K562 (cell line): ENCODE data around the gene ARFRP1. TPM values are rescaled to one million over a fixed set of nuclear protein-coding genes. Genes with fewer than 3 reads are reported as not detected.

Source experiments
- ATAC-seq: fragments of 200-7000 bp; cut with Tn5 transposase; 3 replicates; pipeline ENCODE4 v1.9.1; 2020; ENCODE audit warnings: moderate library complexity
- BruUV-seq: library from RNA; stranded (reverse); fragments of 400-500 nt; replicated peaks from 2 replicates; lab custom pipeline; 2021; lab: Mats Ljungman, UMichigan
- CTCF ChIA-PET: fragments of 300-600 bp; formaldehyde crosslinking; extraction: SDS; loops from one replicate; lab custom pipeline; 2021; ENCODE audit warnings: low intra/inter-chr PET ratio; lab: Yijun Ruan, JAX
- POLR2A ChIA-PET: fragments of 300-600, 350-650 bp; sonication (Branson Sonifier 250); formaldehyde crosslinking; extraction: SDS; loops from one replicate; lab custom pipeline; 2021; ENCODE audit warnings: antibody characterized with exemption, inconsistent platforms; lab: Yijun Ruan, JAX
- DNase-seq, 4 experiments: peaks; one replicate each; pipeline versions ENCODE4 v3.0.0 to v3.0.0-alpha.2; 2011 to 2018; ENCODE audit warnings: low spot score in 3 of 4, mixed read lengths in 3 of 4; ENCODE audit errors: extremely low read depth in 1 of 4
- FAIRE-seq: peaks from 2 replicates; lab custom pipeline; 2011; peaks lifted over from hg19 to GRCh38; lab: Jason Lieb, UNC
- H2AFZ ChIP-seq: 2 replicates; pipeline ENCODE4 v1.6.0; 2011; ENCODE audit warnings: low read depth, low read length, control low read depth, inconsistent platforms
- H3K27ac ChIP-seq: fragments of 200-600 bp; 3 replicates; pipeline ENCODE4 v1.8.0; 2011; ENCODE audit warnings: low read depth, mild to moderate bottlenecking, control low read depth, inconsistent platforms, low read length, moderate library complexity, mixed read lengths; ENCODE audit errors: extremely low read depth
- H3K27me3 ChIP-seq, 2 experiments: fragments of 300-600 bp in 1 of 2; 2 replicates in 1 of 2; 3 replicates in 1 of 2; pipeline versions ENCODE4 v1.6.0 to v1.8.0; 2011; ENCODE audit warnings: inconsistent platforms in 2 of 2, low read length in 2 of 2, mild to moderate bottlenecking in 1 of 2, mixed read lengths in 1 of 2, moderate library complexity in 1 of 2; ENCODE audit not compliant: control insufficient read depth in 2 of 2, insufficient read depth in 2 of 2
- H3K36me3 ChIP-seq: fragments of 300-600 bp; 3 replicates; pipeline ENCODE4 v1.8.0; 2011; ENCODE audit warnings: mild to moderate bottlenecking, low read length, inconsistent platforms; ENCODE audit not compliant: control insufficient read depth, insufficient read depth
- H3K4me1 ChIP-seq, 2 experiments: fragments of 200-600 bp in 1 of 2; replicated peaks in 1 of 2; 2 replicates in 1 of 2; 3 replicates in 1 of 2; pipeline versions ENCODE4 v1.5.1 to v1.8.0; 2011; ENCODE audit warnings: inconsistent platforms in 2 of 2, low read length in 2 of 2, mild to moderate bottlenecking in 1 of 2, mixed read lengths in 1 of 2, moderate library complexity in 1 of 2; ENCODE audit not compliant: control insufficient read depth in 2 of 2, insufficient read depth in 2 of 2
- H3K4me2 ChIP-seq: 2 replicates; pipeline ENCODE4 v1.6.1; 2011; ENCODE audit warnings: low read length, control low read depth, inconsistent platforms, mixed read lengths; ENCODE audit not compliant: insufficient read depth
- H3K4me3 ChIP-seq: fragments of 200-600 bp; sonication (generic), shearing (Covaris generic); 2 replicates; pipeline ENCODE4 v1.5.1; 2016; ENCODE audit warnings: control low read depth, inconsistent platforms
- H3K79me2 ChIP-seq: fragments of 200-600 bp; 3 replicates; pipeline ENCODE4 v1.8.0; 2011; ENCODE audit warnings: low read length, inconsistent platforms; ENCODE audit not compliant: control insufficient read depth, insufficient read depth
- H3K9ac ChIP-seq, 2 experiments: 2 replicates each; pipeline versions ENCODE4 v1.6.0 to v1.6.1; 2011; ENCODE audit warnings: low read depth in 2 of 2, low read length in 2 of 2, control low read depth in 1 of 2, inconsistent platforms in 1 of 2, mild to moderate bottlenecking in 1 of 2, mixed read lengths in 1 of 2; ENCODE audit not compliant: insufficient read depth in 1 of 2
- H3K9me1 ChIP-seq: one replicate; pipeline ENCODE4 v1.6.0; 2011; ENCODE audit warnings: inconsistent platforms, mild to moderate bottlenecking, low read length, moderate library complexity; ENCODE audit not compliant: control insufficient read depth, insufficient read depth
- H3K9me3 ChIP-seq: replicated peaks from 2 replicates; pipeline ENCODE4 v1.5.1; 2011; ENCODE audit warnings: low read depth, low read length, inconsistent platforms; ENCODE audit not compliant: control insufficient read depth, insufficient read depth
- H4K20me1 ChIP-seq: replicated peaks from 2 replicates; pipeline ENCODE4 v1.6.1; 2011; ENCODE audit warnings: low read length, inconsistent platforms, mixed read lengths; ENCODE audit not compliant: control insufficient read depth, insufficient read depth
- DMBX1 ChIP-seq: fragments of 250-450 bp; sonication (Bioruptor Pico); IDR thresholded peaks from 2 replicates; pipeline ENCODE4 v1.8.0; 2022; ENCODE audit warnings: inconsistent platforms, mild to moderate bottlenecking, moderate library complexity, borderline replicate concordance
- HDGF ChIP-seq: fragments of 450-650 bp; IDR thresholded peaks from 2 replicates; pipeline ENCODE4 v1.6.1; 2016
- POLR2G ChIP-seq: fragments of 200-400 bp; formaldehyde crosslinking; IDR thresholded peaks from 2 replicates; pipeline ENCODE4 v1.6.1; 2017; ENCODE audit warnings: low read depth, mild to moderate bottlenecking, antibody characterized with exemption, low read length, moderate library complexity
- RBFOX2 ChIP-seq: fragments of 200-400 bp; formaldehyde crosslinking; IDR thresholded peaks from 2 replicates; pipeline ENCODE4 v1.6.1; 2017; ENCODE audit warnings: low read depth, mild to moderate bottlenecking, low read length, moderate library complexity
- RBM22 ChIP-seq: fragments of 200-400 bp; formaldehyde crosslinking; IDR thresholded peaks from 2 replicates; pipeline ENCODE4 v1.6.1; 2018; ENCODE audit warnings: low read length, low read depth; ENCODE audit not compliant: poor library complexity, severe bottlenecking
- WGBS: fragments of 100-300 bp; shearing (Covaris generic); methylation state at CpG from one replicate; pipeline ENCODE4 v1.1.6; 2016; ENCODE audit warnings: low coverage, mixed read lengths; ENCODE audit not compliant: insufficient coverage; ENCODE audit errors: missing lambda C conversion rate; 5-methylcytosine and 5-hydroxymethylcytosine counted together
- in situ Hi-C: fragments of 300-500 bp; cut with MboI; formaldehyde crosslinking; loops from 4 replicates; pipeline ENCODE4 v1.15.0; 2018; ENCODE audit warnings: inconsistent platforms, mixed read lengths
- intact Hi-C: fragments of 100-400 bp; cut with micrococcal nuclease; formaldehyde crosslinking; loops from 2 replicates; pipeline ENCODE4 v1.14.2; 2022
- polyA plus RNA-seq, 8 experiments: library from polyadenylated mRNA; depleted of rRNA in 4 of 8; stranded (reverse) in 5 of 8; unstranded in 3 of 8; fragments of >200 nt; fragmentation: Nextera tagmentation in 2 of 8; fragmentation: Illumina TruSeq in 1 of 8; extraction: Ambion mirVana in 2 of 8; extraction: Trizol in 1 of 8; gene quantifications; 2 replicates each; pipeline versions ENCODE4 v1.2.1 to v1.2.3, GENCODE V29; 2011 to 2014; ENCODE audit warnings: inconsistent platforms in 1 of 8, missing spikeins in 1 of 8
- total RNA-seq, 7 experiments: library from RNA; depleted of rRNA in 6 of 7; stranded (reverse); fragments of >200 nt in 6 of 7; fragmentation: Illumina TruSeq in 2 of 7; extraction: Trizol in 2 of 7; gene quantifications; 2 replicates each; pipeline versions ENCODE4 v1.2.1 to v1.2.3, GENCODE V29; 2011 to 2021; ENCODE audit warnings: low replicate concordance in 1 of 7
- TF ChIP-seq, protein P1 (sequence below): fragments of 450-650 bp; IDR thresholded peaks from 2 replicates; pipeline ENCODE4 v1.6.1; 2017; ENCODE audit warnings: mild to moderate bottlenecking, moderate library complexity

The ARFRP1 gene
- total and polyA plus RNA-seq, 9 of the 15 experiments (the other 6 are each of a cell fraction or from before 2014, with no cell fraction given): 2.2 to 78.9 (median 37.3) TPM

DNA sequence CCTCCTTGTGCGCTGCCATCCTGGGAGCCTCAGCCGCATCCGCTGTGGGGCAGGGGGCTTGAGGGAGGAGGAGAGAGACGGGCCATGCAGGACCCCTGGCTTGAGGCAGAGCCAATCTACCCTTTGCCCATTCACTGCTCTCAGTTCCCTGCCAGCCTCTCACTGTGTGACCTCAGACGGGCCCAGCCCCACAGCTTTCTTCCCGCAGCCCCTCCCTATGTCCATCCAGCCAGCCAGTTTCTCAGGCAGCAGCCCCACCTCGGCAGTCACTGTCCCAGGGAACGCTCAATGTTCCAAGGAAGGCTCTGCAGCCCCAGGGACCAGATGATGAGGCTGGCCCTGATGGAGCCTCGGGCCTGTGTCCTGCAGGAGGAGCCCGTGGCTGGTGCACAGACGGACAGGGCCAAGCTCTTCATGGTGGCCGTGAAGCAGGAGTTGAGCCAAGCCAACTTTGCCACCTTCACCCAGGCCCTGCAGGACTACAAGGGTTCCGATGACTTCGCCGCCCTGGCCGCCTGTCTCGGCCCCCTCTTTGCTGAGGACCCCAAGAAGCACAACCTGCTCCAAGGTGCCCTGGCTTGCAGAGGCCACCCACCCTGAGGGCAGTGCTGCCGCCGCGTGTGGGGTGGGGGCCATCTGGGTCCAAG is 15.2 kb downstream of the ARFRP1 start (continued):
- TF ChIP-seq DMBX1 (no peak), HDGF (no peak)

DNA sequence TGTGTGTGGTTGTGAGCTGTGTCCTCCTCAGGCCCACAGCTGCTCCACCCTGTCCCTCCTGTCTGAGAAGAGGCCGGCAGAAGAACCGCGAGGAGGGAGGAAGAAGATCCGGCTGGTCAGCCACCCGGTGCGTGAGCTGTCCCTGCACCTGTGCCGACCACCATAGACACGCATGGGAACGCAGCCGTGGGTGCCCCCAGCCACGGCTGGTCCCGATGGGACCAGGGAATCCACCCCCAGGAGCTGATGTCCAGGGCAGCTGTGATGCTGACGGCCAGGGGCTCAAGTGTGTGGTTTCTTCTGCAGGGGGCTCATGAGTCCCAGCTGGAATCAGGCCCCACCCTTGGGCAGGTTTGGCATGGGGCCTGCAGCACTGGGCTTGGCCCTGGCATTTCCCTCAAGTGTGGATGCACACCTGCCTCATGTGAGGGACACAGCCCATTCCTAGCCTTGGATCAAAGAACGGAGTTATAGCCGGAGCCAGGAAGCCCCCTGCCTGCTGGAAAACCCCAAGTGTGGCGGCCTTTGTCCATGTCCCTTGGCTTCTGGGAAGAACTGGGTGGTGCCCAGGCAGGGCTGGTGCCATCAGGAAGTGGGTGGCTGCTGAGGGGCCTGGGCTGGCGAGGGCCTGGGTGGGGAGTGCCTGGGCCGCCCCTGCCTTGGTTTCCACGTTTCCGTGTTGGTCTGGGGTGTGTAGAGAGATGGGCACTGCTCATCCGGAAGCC is 15.9 kb downstream of the ARFRP1 start:
- no TSS peak for BruUV-seq
- intact Hi-C loops: no loop called here
- Histone ChIP-seq H3K9ac (no peak overlapping the region), H3K79me2 (no peaks in the 10 kb centered on the region), H3K36me3 (peaks cover 37% of the 10 kb centered on the region; the same call in 2 of the 3 replicates), H3K4me3 (no peak overlapping the region), H3K27ac (no peak overlapping the region), H3K9me1 (no peaks in the 10 kb centered on the region), H3K9me3 (no peaks in the 10 kb centered on the region), H3K4me2 (no peak overlapping the region), H2AFZ (no peak overlapping the region), H4K20me1 (no peaks in the 10 kb centered on the region), H3K4me1 (peaks cover 3 to 75% of the 10 kb centered on the region in 2 experiments; a peak in 4 of 5 replicates), H3K27me3 (no peaks in the 10 kb centered on the region)
- TF ChIP-seq, protein P1, sequence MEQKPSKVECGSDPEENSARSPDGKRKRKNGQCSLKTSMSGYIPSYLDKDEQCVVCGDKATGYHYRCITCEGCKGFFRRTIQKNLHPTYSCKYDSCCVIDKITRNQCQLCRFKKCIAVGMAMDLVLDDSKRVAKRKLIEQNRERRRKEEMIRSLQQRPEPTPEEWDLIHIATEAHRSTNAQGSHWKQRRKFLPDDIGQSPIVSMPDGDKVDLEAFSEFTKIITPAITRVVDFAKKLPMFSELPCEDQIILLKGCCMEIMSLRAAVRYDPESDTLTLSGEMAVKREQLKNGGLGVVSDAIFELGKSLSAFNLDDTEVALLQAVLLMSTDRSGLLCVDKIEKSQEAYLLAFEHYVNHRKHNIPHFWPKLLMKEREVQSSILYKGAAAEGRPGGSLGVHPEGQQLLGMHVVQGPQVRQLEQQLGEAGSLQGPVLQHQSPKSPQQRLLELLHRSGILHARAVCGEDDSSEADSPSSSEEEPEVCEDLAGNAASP: no peak
- TF ChIP-seq RBFOX2: peak; percentile 55; the same call in 1 of the 2 replicates
- TF ChIP-seq RBM22: peak; percentile 37
- peak; percentile 72 for TF ChIP-seq POLR2G
- WGBS: 89% methylated on average over 17 of the region's 21 CpGs
- ChIA-PET POLR2A (interaction anchor here (0.5 to 1.3 kb wide), 3 partner anchors 10 to 199 kb away, joined by 3 to 6 read pairs (median 4); no protein-coding TSS in a partner anchor), CTCF (no interaction called here)
- FAIRE-seq (no peak), ATAC-seq (no peak), DNase-seq (no peak)
- in situ Hi-C loops: no loop called here
